ENCODE measurements around the gene PDZRN4. TPM values are rescaled to one million over a fixed set of nuclear protein-coding genes. Genes with fewer than 3 reads are reported as not detected.

PDZRN4 gene
- total RNA-seq, 2 experiments from 2014 or later: not detected

- Mint-ChIP-seq H3K27ac (no peak overlapping the region), H3K4me1 (no peaks in the 10 kb centered on the region), H3K27me3 (peaks cover 4% of the 10 kb centered on the region), H3K9me3 (no peaks in the 10 kb centered on the region), H3K4me3 (no peak overlapping the region), H3K36me3 (no peaks in the 10 kb centered on the region)
- POLR2A ChIA-PET: no interaction called here
- ATAC-seq (ENCODE audit: low read depth) (no peak), DNase-seq (no peak)
These were observed 139.2 kb downstream of the PDZRN4 start for GRCh38 chr12:41327096-41327895.

- H3K9me3 Mint-ChIP-seq: no peaks in the 10 kb centered on the region
- no peak for DNase-seq
- H3K27ac Mint-ChIP-seq: no peak overlapping the region
- no peaks in the 10 kb centered on the region for H3K4me1 Mint-ChIP-seq
- H3K4me3 Mint-ChIP-seq: no peak overlapping the region
- no peaks in the 10 kb centered on the region for H3K27me3 Mint-ChIP-seq
- ATAC-seq (ENCODE audit: low read depth): no peak
- H3K36me3 Mint-ChIP-seq: no peaks in the 10 kb centered on the region
- POLR2A ChIA-PET: no interaction called here
These were observed 145.9 kb downstream of the PDZRN4 start for GRCh38 chr12:41333974-41334373.

GRCh38 chr12:41334390-41334789 lies 146.3 kb downstream of the PDZRN4 start:
- H3K27ac Mint-ChIP-seq: no peak overlapping the region
- POLR2A ChIA-PET: no interaction called here
- H3K4me1 Mint-ChIP-seq: no peaks in the 10 kb centered on the region
- H3K27me3 Mint-ChIP-seq: no peaks in the 10 kb centered on the region
- no peaks in the 10 kb centered on the region for H3K36me3 Mint-ChIP-seq
- no peaks in the 10 kb centered on the region for H3K9me3 Mint-ChIP-seq
- H3K4me3 Mint-ChIP-seq: no peak overlapping the region
- DNase-seq (no peak), ATAC-seq (ENCODE audit: low read depth) (no peak)

- H3K27me3 Mint-ChIP-seq: no peaks in the 10 kb centered on the region
- POLR2A ChIA-PET: no interaction called here
- H3K27ac Mint-ChIP-seq: no peak overlapping the region
These were observed 148.0 kb downstream of the PDZRN4 start for GRCh38 chr12:41336041-41336549.

GRCh38 chr12:41339784-41340183 lies 151.7 kb downstream of the PDZRN4 start:
- no peak for DNase-seq
- H3K36me3 Mint-ChIP-seq: no peaks in the 10 kb centered on the region
- H3K9me3 Mint-ChIP-seq: peaks cover 3% of the 10 kb centered on the region
- H3K4me1 Mint-ChIP-seq: no peaks in the 10 kb centered on the region
- POLR2A ChIA-PET: no interaction called here
- no peak overlapping the region for H3K4me3 Mint-ChIP-seq
- ATAC-seq (ENCODE audit: low read depth): no peak
- no peaks in the 10 kb centered on the region for H3K27me3 Mint-ChIP-seq
- H3K27ac Mint-ChIP-seq: no peak overlapping the region

More at GRCh38 chr12:41336041-41336549, 148.0 kb downstream of the PDZRN4 start:
- DNase-seq (no peak), ATAC-seq (ENCODE audit: low read depth) (no peak)
- H3K4me1 Mint-ChIP-seq: no peaks in the 10 kb centered on the region
- H3K36me3 Mint-ChIP-seq: no peaks in the 10 kb centered on the region
- peaks cover 3% of the 10 kb centered on the region for H3K9me3 Mint-ChIP-seq
- no peak overlapping the region for H3K4me3 Mint-ChIP-seq

GRCh38 chr12:41344776-41345470 lies 156.8 kb downstream of the PDZRN4 start:
- POLR2A ChIA-PET: no interaction called here
- no peaks in the 10 kb centered on the region for H3K4me1 Mint-ChIP-seq
- ATAC-seq (ENCODE audit: low read depth): no peak
- no peaks in the 10 kb centered on the region for H3K27me3 Mint-ChIP-seq
- H3K27ac Mint-ChIP-seq: no peak overlapping the region
- H3K9me3 Mint-ChIP-seq: peaks cover 3% of the 10 kb centered on the region
- no peak overlapping the region for H3K4me3 Mint-ChIP-seq
- DNase-seq: no peak
- H3K36me3 Mint-ChIP-seq: no peaks in the 10 kb centered on the region

- DNase-seq: no peak
- Mint-ChIP-seq H3K4me3 (no peak overlapping the region), H3K9me3 (peaks cover 3% of the 10 kb centered on the region), H3K27ac (no peak overlapping the region), H3K36me3 (no peaks in the 10 kb centered on the region), H3K27me3 (no peaks in the 10 kb centered on the region), H3K4me1 (no peaks in the 10 kb centered on the region)
- POLR2A ChIA-PET: no interaction called here
- ATAC-seq (ENCODE audit: low read depth): no peak
These were observed 160.1 kb downstream of the PDZRN4 start for GRCh38 chr12:41348198-41348597.

- Mint-ChIP-seq H3K27me3 (no peaks in the 10 kb centered on the region), H3K4me3 (no peak overlapping the region), H3K27ac (no peak overlapping the region), H3K9me3 (peaks cover 3% of the 10 kb centered on the region), H3K36me3 (no peaks in the 10 kb centered on the region), H3K4me1 (no peaks in the 10 kb centered on the region)
- DNase-seq (no peak), ATAC-seq (ENCODE audit: low read depth) (no peak)
- POLR2A ChIA-PET: no interaction called here
These were observed 168.1 kb downstream of the PDZRN4 start for GRCh38 chr12:41356181-41356580.

GRCh38 chr12:41361738-41362137 lies 173.6 kb downstream of the PDZRN4 start:
- no peak overlapping the region for H3K27ac Mint-ChIP-seq
- POLR2A ChIA-PET: no interaction called here
- H3K36me3 Mint-ChIP-seq: no peaks in the 10 kb centered on the region

GRCh38 chr12:41362510-41362909 lies 174.4 kb downstream of the PDZRN4 start:
- H3K9me3 Mint-ChIP-seq: no peaks in the 10 kb centered on the region
- no peaks in the 10 kb centered on the region for H3K36me3 Mint-ChIP-seq
- H3K27me3 Mint-ChIP-seq: no peaks in the 10 kb centered on the region
- POLR2A ChIA-PET: no interaction called here
- H3K27ac Mint-ChIP-seq: no peak overlapping the region
- DNase-seq (no peak), ATAC-seq (ENCODE audit: low read depth) (no peak)
- H3K4me3 Mint-ChIP-seq: no peak overlapping the region
- H3K4me1 Mint-ChIP-seq: no peaks in the 10 kb centered on the region

More at GRCh38 chr12:41361738-41362137, 173.6 kb downstream of the PDZRN4 start:
- Mint-ChIP-seq H3K9me3 (no peaks in the 10 kb centered on the region), H3K4me1 (no peaks in the 10 kb centered on the region), H3K4me3 (no peak overlapping the region), H3K27me3 (no peaks in the 10 kb centered on the region)
- DNase-seq (no peak), ATAC-seq (ENCODE audit: low read depth) (no peak)

- H3K4me3 Mint-ChIP-seq: no peak overlapping the region
- DNase-seq (no peak), ATAC-seq (ENCODE audit: low read depth) (no peak)
- H3K9me3 Mint-ChIP-seq: no peaks in the 10 kb centered on the region
- no peaks in the 10 kb centered on the region for H3K4me1 Mint-ChIP-seq
- POLR2A ChIA-PET: no interaction called here
- no peaks in the 10 kb centered on the region for H3K36me3 Mint-ChIP-seq
- no peaks in the 10 kb centered on the region for H3K27me3 Mint-ChIP-seq
- H3K27ac Mint-ChIP-seq: no peak overlapping the region
These were observed 174.8 kb downstream of the PDZRN4 start for GRCh38 chr12:41362931-41363330.

- ATAC-seq (ENCODE audit: low read depth) (no peak), DNase-seq (no peak)
- H3K4me3 Mint-ChIP-seq: no peak overlapping the region
- no peaks in the 10 kb centered on the region for H3K27me3 Mint-ChIP-seq
- H3K27ac Mint-ChIP-seq: no peak overlapping the region
- no peaks in the 10 kb centered on the region for H3K4me1 Mint-ChIP-seq
- POLR2A ChIA-PET: no interaction called here
- H3K36me3 Mint-ChIP-seq: no peaks in the 10 kb centered on the region
- no peaks in the 10 kb centered on the region for H3K9me3 Mint-ChIP-seq
These were observed 176.1 kb downstream of the PDZRN4 start for GRCh38 chr12:41364211-41364610.

GRCh38 chr12:41365653-41366171 lies 177.6 kb downstream of the PDZRN4 start:
- no peak for ATAC-seq (ENCODE audit: low read depth)
- Mint-ChIP-seq H3K9me3 (no peaks in the 10 kb centered on the region), H3K4me3 (no peak overlapping the region), H3K36me3 (no peaks in the 10 kb centered on the region), H3K27me3 (no peaks in the 10 kb centered on the region), H3K4me1 (no peaks in the 10 kb centered on the region), H3K27ac (no peak overlapping the region)
- POLR2A ChIA-PET: no interaction called here
- no peak for DNase-seq
